NB4 (cell line): ENCODE results near the gene MDH2.
"Not testable (repeated sequence)": the region's sequence is repeated elsewhere in the genome, so short reads cannot be mapped to it uniquely, and the experiment has no call there.

ENCODE experiments used
- DNase-seq: peaks from one replicate; pipeline ENCODE4 v3.0.0; 2010; ENCODE audit warnings: low read depth
- H3K4me3 ChIP-seq: one replicate; pipeline ENCODE4 v1.5.1; 2011; ENCODE audit warnings: mild to moderate bottlenecking, low read depth, low read length, moderate library complexity
- CTCF ChIP-seq: IDR thresholded peaks from one replicate; pipeline ENCODE4 v1.5.1; 2012; ENCODE audit warnings: low read depth, low read length
- MYC ChIP-seq: IDR thresholded peaks from 2 replicates; pipeline ENCODE4 v1.6.1; 2011; ENCODE audit warnings: low read depth, low read length
- POLR2A ChIP-seq: IDR thresholded peaks from 2 replicates; pipeline ENCODE4 v1.6.1; 2011; ENCODE audit warnings: mild to moderate bottlenecking; ENCODE audit not compliant: insufficient read length; ENCODE audit errors: extremely low read depth
- TF ChIP-seq, protein P1 (sequence below): IDR thresholded peaks from 2 replicates; pipeline ENCODE4 v1.6.1; 2011; ENCODE audit warnings: low read depth, low read length

Gene MDH2

DNA sequence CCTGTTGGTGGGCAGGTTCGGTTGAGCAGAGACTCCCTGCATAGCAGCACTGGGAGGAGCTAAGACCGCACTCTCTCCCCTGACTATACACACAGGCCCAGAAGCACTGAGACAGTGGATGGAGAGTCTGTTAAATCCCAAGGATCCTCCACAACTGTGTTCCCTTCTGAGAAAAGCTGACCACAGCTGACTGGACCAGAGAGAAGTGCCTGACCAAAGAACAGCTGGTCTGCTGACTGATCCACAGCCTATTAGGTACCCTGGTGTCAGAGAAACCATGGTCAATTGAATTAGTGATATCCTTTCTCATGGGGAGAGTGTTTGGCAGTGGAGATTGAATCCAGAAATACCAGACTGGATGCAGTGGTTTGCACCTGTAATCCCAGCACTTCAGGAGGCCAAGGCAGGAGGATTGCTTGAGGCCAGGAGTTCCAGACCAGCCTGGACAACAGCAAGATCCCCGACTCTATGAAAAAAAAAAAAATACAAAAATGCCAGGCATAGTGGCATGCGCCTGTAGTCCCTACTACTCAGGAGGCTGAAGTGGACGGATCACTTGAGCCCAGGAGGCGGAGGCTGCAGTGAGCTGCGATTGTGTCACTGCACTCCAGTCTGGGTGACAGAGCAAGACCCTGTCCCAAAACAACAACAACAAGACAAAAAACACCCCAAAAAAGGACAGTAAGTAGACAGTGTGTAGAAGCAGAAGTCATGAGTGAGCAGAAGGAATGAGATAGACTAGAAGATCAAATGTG, 25.7 kb upstream of the MDH2 start:
- no peak for TF ChIP-seq CTCF
- TF ChIP-seq, protein P1, sequence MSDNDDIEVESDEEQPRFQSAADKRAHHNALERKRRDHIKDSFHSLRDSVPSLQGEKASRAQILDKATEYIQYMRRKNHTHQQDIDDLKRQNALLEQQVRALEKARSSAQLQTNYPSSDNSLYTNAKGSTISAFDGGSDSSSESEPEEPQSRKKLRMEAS = no peak
- no peak for TF ChIP-seq POLR2A
- TF ChIP-seq MYC = no peak
- DNase-seq = no peak
- no peak overlapping the region for H3K4me3 ChIP-seq

DNA sequence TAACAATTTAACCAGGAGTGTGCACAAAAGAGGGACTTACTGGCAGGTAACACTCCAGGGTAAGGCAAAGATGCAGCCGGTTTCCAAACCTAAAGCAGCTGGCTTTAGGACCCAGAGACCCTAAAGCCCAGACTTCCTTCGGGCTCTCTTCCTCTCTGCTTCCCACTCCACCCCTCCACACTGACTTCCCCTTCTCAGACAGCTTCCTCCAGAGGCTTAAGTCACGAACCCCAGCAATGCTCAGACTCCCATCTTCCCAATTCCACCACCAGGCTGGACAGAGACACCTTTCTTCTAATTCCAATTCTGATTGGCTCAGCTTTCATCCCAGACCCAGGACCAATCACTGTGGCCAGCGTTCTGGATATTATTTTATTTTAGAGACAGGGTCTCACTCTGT, 24.9 kb upstream of the MDH2 start:
- TF ChIP-seq, protein P1 = no peak
- no peak for TF ChIP-seq CTCF
- no peak for TF ChIP-seq MYC
- no peak for TF ChIP-seq POLR2A
- no peak overlapping the region for H3K4me3 ChIP-seq
- peak; percentile 80 for DNase-seq

GRCh38 chr7:76029682-76030081, 18.2 kb upstream of the MDH2 start:
- H3K4me3 ChIP-seq, DNase-seq: not testable (repeated sequence)

- TF ChIP-seq, protein P1 = no peak
- no peak for TF ChIP-seq CTCF
- no peak for TF ChIP-seq POLR2A
- no peak for TF ChIP-seq MYC
- no peak overlapping the region for H3K4me3 ChIP-seq
- DNase-seq = no peak
Observed at GRCh38 chr7:76031964-76032363, 15.9 kb upstream of the MDH2 start.

GRCh38 chr7:76037310-76037709, 10.6 kb upstream of the MDH2 start:
- no peak for DNase-seq
- TF ChIP-seq CTCF (no peak), POLR2A (no peak), MYC (no peak)
- TF ChIP-seq, protein P1 = no peak
- no peak overlapping the region for H3K4me3 ChIP-seq

DNA sequence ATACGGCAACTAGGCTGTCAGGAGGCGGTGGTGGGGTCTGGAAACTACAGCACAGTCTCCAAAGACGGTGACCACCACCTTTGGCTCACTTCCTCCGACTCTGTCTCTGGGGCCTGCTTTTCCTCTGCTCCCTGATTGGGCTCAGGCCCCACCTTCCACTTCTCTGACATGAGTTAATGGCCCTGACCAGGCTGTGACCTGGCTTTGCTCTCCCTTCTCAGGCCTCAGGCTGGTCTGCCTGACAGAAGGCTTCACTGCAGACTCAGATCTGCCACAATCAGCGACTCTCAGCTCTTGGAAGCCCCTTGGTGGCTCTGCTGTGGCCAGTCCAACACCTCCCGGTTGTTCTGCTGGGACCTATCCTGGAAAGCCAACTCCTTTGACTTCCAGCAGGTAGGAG, 7.8 kb upstream of the MDH2 start:
- no peak for DNase-seq
- no peak overlapping the region for H3K4me3 ChIP-seq
- TF ChIP-seq, protein P1 = no peak
- TF ChIP-seq POLR2A = no peak
- no peak for TF ChIP-seq MYC
- no peak for TF ChIP-seq CTCF
